ENCODE data around the gene SCAMP4. TPM values are rescaled to one million over a fixed set of nuclear protein-coding genes. Genes with fewer than 3 reads are reported as not detected.

Gene SCAMP4
- 14.9 TPM for total RNA-seq
- 10 to 100 TPM; 26.4 to 45.3 (median 33.7) TPM for polyA plus RNA-seq (ENCODE audit: insufficient read depth in 1 of 8, insufficient read length in 8 of 8, low replicate concordance in 1 of 8)
- long read RNA-seq, donor 1, transcript SCAMP4-201 (7 exons, 2,684 nt), result major isoform, 5 of 8 reads
- long read RNA-seq, donor 1, partial matches to known transcripts, result 0 of 8 reads
- long read RNA-seq, donor 1, other reads (novel, unspliced or antisense), result 0 of 8 reads
- long read RNA-seq, donor 2, partial matches to known transcripts, result 0 of 2 reads
- long read RNA-seq, donor 2, other reads (novel, unspliced or antisense), result 0 of 2 reads
- long read RNA-seq, donor 3, transcript SCAMP4-207 (2 exons, 2,973 nt), result minor isoform, 5 of 12 reads
- long read RNA-seq, donor 3, transcript SCAMP4-201 (7 exons, 2,684 nt), result major isoform, 6 of 12 reads
- long read RNA-seq, donor 3, partial matches to known transcripts, result 0 of 12 reads
- long read RNA-seq, donor 3, other reads (novel, unspliced or antisense), result 0 of 12 reads
- long read RNA-seq, donor 4, transcript SCAMP4-201 (7 exons, 2,684 nt), result major isoform, 8 of 16 reads
- long read RNA-seq, donor 4, transcript SCAMP4-207 (2 exons, 2,973 nt), result minor isoform, 7 of 16 reads
- long read RNA-seq, donor 4, partial matches to known transcripts, result 0 of 16 reads
- long read RNA-seq, donor 4, other reads (novel, unspliced or antisense), result 0 of 16 reads
- long read RNA-seq, donor 5, transcript SCAMP4-201 (7 exons, 2,684 nt), result minor isoform, 9 of 24 reads
- long read RNA-seq, donor 5, transcript SCAMP4-207 (2 exons, 2,973 nt), result major isoform, 12 of 24 reads
- long read RNA-seq, donor 5, partial matches to known transcripts, result 0 of 24 reads
- long read RNA-seq, donor 5, other reads (novel, unspliced or antisense), result 0 of 24 reads
- long read RNA-seq, donor 6, transcript SCAMP4-201 (7 exons, 2,684 nt), result major isoform, 5 of 10 reads
- long read RNA-seq, donor 6, partial matches to known transcripts, result 0 of 10 reads
- long read RNA-seq, donor 6, other reads (novel, unspliced or antisense), result 0 of 10 reads
- long read RNA-seq, donor 7, transcript SCAMP4-201 (7 exons, 2,684 nt), result major isoform, 6 of 13 reads
- long read RNA-seq, donor 7, partial matches to known transcripts, result 7 of 13 reads
- long read RNA-seq, donor 7, other reads (novel, unspliced or antisense), result 0 of 13 reads
- long read RNA-seq, donor 8, partial matches to known transcripts, result 0 of 3 reads
- long read RNA-seq, donor 8, other reads (novel, unspliced or antisense), result 0 of 3 reads
- long read RNA-seq, donor 9, transcript SCAMP4-201 (7 exons, 2,684 nt), result major isoform, 9 of 20 reads
- long read RNA-seq, donor 9, partial matches to known transcripts, result 9 of 20 reads
- long read RNA-seq, donor 9, other reads (novel, unspliced or antisense), result 0 of 20 reads
- long read RNA-seq, donor 10, transcript SCAMP4-201 (7 exons, 2,684 nt), result major isoform, 8 of 12 reads
- long read RNA-seq, donor 10, partial matches to known transcripts, result 0 of 12 reads
- long read RNA-seq, donor 10, other reads (novel, unspliced or antisense), result 0 of 12 reads
- long read RNA-seq, donor 11, transcript SCAMP4-201 (7 exons, 2,684 nt), result major isoform, 7 of 13 reads
- long read RNA-seq, donor 11, transcript SCAMP4-207 (2 exons, 2,973 nt), result minor isoform, 6 of 13 reads
- long read RNA-seq, donor 11, partial matches to known transcripts, result 0 of 13 reads
- long read RNA-seq, donor 11, other reads (novel, unspliced or antisense), result 0 of 13 reads

DNA sequence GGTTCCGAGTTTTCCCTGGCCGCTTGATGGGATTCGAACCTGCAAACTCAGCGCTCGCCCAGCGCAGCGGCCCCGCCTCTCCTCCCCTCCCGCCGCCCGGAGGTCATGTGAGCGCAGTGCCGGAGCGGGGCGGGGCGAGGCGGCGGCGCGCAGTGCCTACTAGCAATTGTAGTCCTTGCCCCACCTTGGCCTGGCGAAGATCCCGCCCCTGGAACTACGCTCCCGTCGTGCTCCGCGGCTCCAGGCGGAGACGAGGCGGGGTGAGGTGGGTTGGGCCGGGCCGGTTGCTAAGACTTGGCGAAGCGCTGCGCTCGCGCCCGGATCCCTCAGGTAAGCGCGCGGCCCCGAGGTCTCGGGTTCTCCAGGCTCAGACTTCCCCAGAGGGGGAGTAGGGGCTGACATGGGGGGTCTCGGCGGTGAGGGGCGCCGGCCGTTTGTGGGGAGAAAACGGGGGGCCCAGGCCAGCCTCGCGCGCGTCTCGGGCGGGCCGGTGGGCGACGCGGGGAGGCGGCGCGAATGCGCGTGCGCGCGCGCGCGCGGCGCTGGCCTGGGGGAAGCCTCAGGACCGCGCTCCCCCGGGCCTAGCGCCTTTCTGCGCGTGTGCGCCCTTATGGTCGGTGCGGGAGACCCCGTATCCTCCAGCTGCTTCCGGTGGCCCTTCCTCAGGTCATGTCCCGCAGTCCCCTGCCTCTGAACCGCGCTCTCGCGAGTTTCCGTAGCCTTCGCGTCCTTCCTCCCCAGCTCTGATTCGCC, at the start of gene SCAMP4, which contains the start of gene ADAT3:
Gene SCAMP4 (plus strand): TSS at position 290 of the 753 bp plus-strand sequence. CDS start 9,621 bp downstream, outside the sequence.
Gene ADAT3 (plus strand): TSS at position 290 of the 753 bp plus-strand sequence. CDS start 6,649 bp downstream, outside the sequence.
- under 1% methylated on average over 88 of the region's 92 CpGs for WGBS (ENCODE audit: insufficient coverage)
- Histone ChIP-seq H3K27me3 (ENCODE audit: control insufficient read depth, insufficient read depth, low read length) (no peaks in the 10 kb centered on the region), H3K4me3 (ENCODE audit: low read length) (peak within 1 kb of the TSS; percentile 69), H3K9me3 (replicated peaks; ENCODE audit: control insufficient read depth, low read depth, low read length) (no peaks in the 10 kb centered on the region), H3K36me3 (ENCODE audit: control insufficient read depth, insufficient read depth, low read length) (peaks cover 3% of the 10 kb centered on the region), H3K4me1 (ENCODE audit: control insufficient read depth, insufficient read depth, low read length) (peaks cover 25% of the 10 kb centered on the region), H3K27ac (ENCODE audit: low read length) (peak within 1 kb of the TSS; percentile 90)
- peak; percentile 100 for DNase-seq

DNA sequence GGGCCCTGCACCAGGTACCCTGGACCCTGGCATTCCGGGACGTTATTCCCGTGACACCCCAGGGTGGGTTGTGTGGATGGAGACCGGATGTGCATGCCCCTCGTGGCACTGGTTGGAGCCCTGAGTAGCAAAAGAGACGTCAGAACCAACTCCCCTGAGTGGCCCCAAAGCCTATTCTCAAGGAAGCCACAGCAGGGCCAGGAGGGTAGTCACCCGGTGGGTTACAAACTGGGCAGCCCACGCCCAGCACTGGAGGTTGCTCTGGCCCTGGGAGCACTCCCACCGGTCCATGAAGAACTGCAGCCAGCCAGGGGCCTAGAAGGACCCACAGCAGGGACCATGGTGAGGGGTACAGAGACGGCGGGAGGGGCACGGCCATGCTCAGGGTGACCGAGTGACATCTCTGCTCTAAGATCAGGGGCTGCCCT, 49.4 kb upstream of the SCAMP4 start:
- Histone ChIP-seq H3K4me1 (ENCODE audit: control insufficient read depth, insufficient read depth, low read length) (peaks cover 87% of the 10 kb centered on the region), H3K36me3 (ENCODE audit: control insufficient read depth, insufficient read depth, low read length) (peaks cover 2% of the 10 kb centered on the region), H3K27me3 (ENCODE audit: control insufficient read depth, insufficient read depth, low read length) (no peaks in the 10 kb centered on the region), H3K27ac (ENCODE audit: low read length) (peak overlapping the region; percentile 95), H3K9me3 (replicated peaks; ENCODE audit: control insufficient read depth, low read depth, low read length) (no peaks in the 10 kb centered on the region), H3K4me3 (ENCODE audit: low read length) (peak overlapping the region; percentile 54)
- DNase-seq, result peak; percentile 47
- 35% methylated on average over 13 of the region's 13 CpGs for WGBS (ENCODE audit: insufficient coverage)

GRCh38 chr19:1856345-1856697, 48.9 kb upstream of the SCAMP4 start:
- peak; percentile 59 for DNase-seq
- Histone ChIP-seq H3K4me1 (ENCODE audit: control insufficient read depth, insufficient read depth, low read length) (peaks cover 91% of the 10 kb centered on the region), H3K36me3 (ENCODE audit: control insufficient read depth, insufficient read depth, low read length) (peaks cover 2% of the 10 kb centered on the region), H3K4me3 (ENCODE audit: low read length) (peak overlapping the region; percentile 54), H3K9me3 (replicated peaks; ENCODE audit: control insufficient read depth, low read depth, low read length) (no peaks in the 10 kb centered on the region), H3K27ac (ENCODE audit: low read length) (peak overlapping the region; percentile 95), H3K27me3 (ENCODE audit: control insufficient read depth, insufficient read depth, low read length) (no peaks in the 10 kb centered on the region)
- WGBS (ENCODE audit: insufficient coverage), result 24% methylated on average over 4 of the region's 6 CpGs

- DNase-seq, result peak; percentile 77
- 2% methylated on average over 66 of the region's 73 CpGs for WGBS (ENCODE audit: insufficient coverage)
- Histone ChIP-seq H3K9me3 (replicated peaks; ENCODE audit: control insufficient read depth, low read depth, low read length) (no peaks in the 10 kb centered on the region), H3K4me3 (ENCODE audit: low read length) (peak overlapping the region; percentile 54), H3K4me1 (ENCODE audit: control insufficient read depth, insufficient read depth, low read length) (peaks cover 92% of the 10 kb centered on the region), H3K27me3 (ENCODE audit: control insufficient read depth, insufficient read depth, low read length) (no peaks in the 10 kb centered on the region), H3K27ac (ENCODE audit: low read length) (peak overlapping the region; percentile 95), H3K36me3 (ENCODE audit: control insufficient read depth, insufficient read depth, low read length) (peaks cover 2% of the 10 kb centered on the region)
Observed at GRCh38 chr19:1856698-1857603, 48.2 kb upstream of the SCAMP4 start.

DNA sequence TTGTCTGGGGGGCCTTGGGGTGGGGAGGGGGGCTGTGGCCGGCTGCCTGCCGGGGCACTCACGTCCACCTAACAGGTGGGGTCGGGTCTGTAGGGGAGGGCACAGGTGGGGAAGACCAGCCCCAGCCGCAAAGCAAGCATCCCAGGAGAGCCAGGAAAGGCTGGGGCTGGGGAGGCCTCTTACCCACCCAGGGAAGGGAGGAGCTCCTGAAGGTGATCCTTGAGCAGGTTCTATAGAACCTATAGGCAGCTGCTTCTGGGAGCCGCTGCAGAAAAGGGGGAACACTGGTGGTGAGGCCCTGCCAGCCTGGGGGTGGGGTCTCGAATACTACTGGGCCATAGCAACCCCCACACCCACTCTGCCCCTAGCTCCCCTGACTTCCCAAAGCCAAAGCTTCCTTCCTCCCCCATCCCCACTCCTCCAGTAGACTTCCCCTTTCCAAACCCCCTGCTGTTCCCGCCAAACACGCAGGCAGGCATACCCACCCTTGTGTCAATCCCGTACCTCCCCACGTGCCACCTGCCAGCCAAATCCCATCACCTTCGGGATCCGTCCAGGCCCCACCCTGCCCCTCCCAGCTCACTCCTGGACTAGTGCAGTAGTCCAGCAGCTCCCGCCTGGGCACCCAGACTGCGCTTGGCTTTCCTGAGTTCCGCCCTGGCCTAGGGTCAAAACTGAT, 47.4 kb upstream of the SCAMP4 start:
- H3K27ac ChIP-seq (ENCODE audit: low read length), result peak overlapping the region; percentile 90
- WGBS (ENCODE audit: insufficient coverage), result 44% methylated on average over 14 of the region's 16 CpGs
- peaks cover 89% of the 10 kb centered on the region for H3K4me1 ChIP-seq (ENCODE audit: control insufficient read depth, insufficient read depth, low read length)
- no peaks in the 10 kb centered on the region for H3K9me3 ChIP-seq (replicated peaks; ENCODE audit: control insufficient read depth, low read depth, low read length)
- H3K36me3 ChIP-seq (ENCODE audit: control insufficient read depth, insufficient read depth, low read length), result peaks cover 2% of the 10 kb centered on the region
- H3K4me3 ChIP-seq (ENCODE audit: low read length), result no peak overlapping the region
- DNase-seq, result peak; percentile 47
- no peaks in the 10 kb centered on the region for H3K27me3 ChIP-seq (ENCODE audit: control insufficient read depth, insufficient read depth, low read length)

DNA sequence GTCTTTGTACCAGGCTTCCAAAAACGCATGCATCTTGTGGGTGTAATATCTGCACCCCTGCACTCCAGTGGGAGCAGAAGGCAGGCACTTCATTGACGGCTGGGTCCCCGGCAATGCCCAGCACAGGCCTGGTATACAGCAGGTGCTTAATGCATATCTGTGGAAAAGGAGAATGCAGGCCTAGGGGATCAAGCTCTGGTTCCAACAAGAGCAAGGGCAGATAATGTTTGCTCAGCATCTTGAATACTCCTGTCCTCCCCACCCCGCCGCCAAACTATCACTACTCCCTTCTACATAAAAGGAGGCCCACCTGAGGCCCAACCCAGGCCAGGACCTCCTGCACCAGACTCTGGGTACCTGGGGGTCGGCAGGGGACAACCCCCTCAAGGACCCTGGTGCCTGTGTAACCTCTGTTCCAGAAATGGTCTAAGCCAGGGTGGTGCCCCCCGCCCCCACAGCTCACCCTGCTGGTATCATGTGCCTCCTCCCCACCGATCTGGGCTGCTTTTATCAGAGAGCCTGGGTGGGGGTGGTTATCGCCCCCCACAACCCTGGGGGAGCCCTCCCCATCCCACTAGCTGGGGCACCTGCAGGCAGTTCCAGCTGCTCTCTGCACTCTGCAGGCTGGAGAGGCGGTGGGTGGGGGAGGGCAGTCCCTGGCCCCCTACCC, 46.7 kb upstream of the SCAMP4 start:
- no peak for DNase-seq
- peaks cover 2% of the 10 kb centered on the region for H3K36me3 ChIP-seq (ENCODE audit: control insufficient read depth, insufficient read depth, low read length)
- peaks cover 83% of the 10 kb centered on the region for H3K4me1 ChIP-seq (ENCODE audit: control insufficient read depth, insufficient read depth, low read length)
- 80% methylated on average over 5 of the region's 10 CpGs for WGBS (ENCODE audit: insufficient coverage)
- H3K27me3 ChIP-seq (ENCODE audit: control insufficient read depth, insufficient read depth, low read length), result no peaks in the 10 kb centered on the region
- H3K27ac ChIP-seq (ENCODE audit: low read length), result no peak overlapping the region
- H3K4me3 ChIP-seq (ENCODE audit: low read length), result no peak overlapping the region
- no peaks in the 10 kb centered on the region for H3K9me3 ChIP-seq (replicated peaks; ENCODE audit: control insufficient read depth, low read depth, low read length)

DNA sequence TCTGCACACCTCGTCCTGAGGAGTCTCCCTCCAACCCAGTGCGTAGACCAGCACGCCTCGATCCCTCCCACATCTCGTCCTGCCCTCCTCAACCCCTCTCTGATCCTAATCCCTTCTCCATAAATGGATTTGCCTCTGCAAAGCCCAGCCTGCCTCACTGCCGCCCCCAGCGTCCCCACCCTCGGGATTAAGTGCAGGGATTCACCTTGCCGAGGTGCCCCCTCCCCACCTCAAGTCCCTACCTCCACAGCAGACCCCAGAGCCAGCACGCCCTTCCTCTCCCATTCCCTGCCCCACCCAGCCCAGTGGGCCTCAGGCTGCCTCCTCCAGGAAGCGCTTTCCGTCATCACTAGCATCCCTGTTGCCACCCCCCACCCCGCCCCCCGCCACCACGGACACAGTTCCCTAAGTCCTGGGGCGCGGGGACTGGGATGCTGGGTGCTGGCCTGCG, 45.8 kb upstream of the SCAMP4 start:
- H3K4me3 ChIP-seq (ENCODE audit: low read length), result no peak overlapping the region
- H3K4me1 ChIP-seq (ENCODE audit: control insufficient read depth, insufficient read depth, low read length), result peaks cover 75% of the 10 kb centered on the region
- no peaks in the 10 kb centered on the region for H3K9me3 ChIP-seq (replicated peaks; ENCODE audit: control insufficient read depth, low read depth, low read length)
- no peaks in the 10 kb centered on the region for H3K36me3 ChIP-seq (ENCODE audit: control insufficient read depth, insufficient read depth, low read length)
- H3K27me3 ChIP-seq (ENCODE audit: control insufficient read depth, insufficient read depth, low read length), result no peaks in the 10 kb centered on the region
- no peak for DNase-seq
- WGBS (ENCODE audit: insufficient coverage), result 30% methylated on average over 13 of the region's 18 CpGs
- H3K27ac ChIP-seq (ENCODE audit: low read length), result peak overlapping the region; percentile 20
